Astrocyte of the spinal cord (primary cell): ENCODE measurements around the gene PCSK6.
A peak's percentile ranks its signal among the peaks of the same experiment; 100 is the strongest.

Experiments
- DNase-seq: peaks from one replicate; pipeline ENCODE4 v3.0.0; 2011; ENCODE audit warnings: low read depth, low spot score
- H3K4me3 ChIP-seq: 2 replicates; pipeline ENCODE4 v1.5.1; 2011; ENCODE audit warnings: low read depth, mild to moderate bottlenecking, low read length, moderate library complexity
- in situ Hi-C: cut with HindIII; loops from 2 replicates; pipeline ENCODE4 v1.10.0; 2017; ENCODE audit warnings: low sequenced_read_pairs
- TF ChIP-seq, protein P1 (sequence below): IDR thresholded peaks from 2 replicates; pipeline ENCODE4 v1.5.1; 2012; ENCODE audit warnings: low read depth, mild to moderate bottlenecking, low read length, inconsistent platforms

Gene PCSK6

DNA sequence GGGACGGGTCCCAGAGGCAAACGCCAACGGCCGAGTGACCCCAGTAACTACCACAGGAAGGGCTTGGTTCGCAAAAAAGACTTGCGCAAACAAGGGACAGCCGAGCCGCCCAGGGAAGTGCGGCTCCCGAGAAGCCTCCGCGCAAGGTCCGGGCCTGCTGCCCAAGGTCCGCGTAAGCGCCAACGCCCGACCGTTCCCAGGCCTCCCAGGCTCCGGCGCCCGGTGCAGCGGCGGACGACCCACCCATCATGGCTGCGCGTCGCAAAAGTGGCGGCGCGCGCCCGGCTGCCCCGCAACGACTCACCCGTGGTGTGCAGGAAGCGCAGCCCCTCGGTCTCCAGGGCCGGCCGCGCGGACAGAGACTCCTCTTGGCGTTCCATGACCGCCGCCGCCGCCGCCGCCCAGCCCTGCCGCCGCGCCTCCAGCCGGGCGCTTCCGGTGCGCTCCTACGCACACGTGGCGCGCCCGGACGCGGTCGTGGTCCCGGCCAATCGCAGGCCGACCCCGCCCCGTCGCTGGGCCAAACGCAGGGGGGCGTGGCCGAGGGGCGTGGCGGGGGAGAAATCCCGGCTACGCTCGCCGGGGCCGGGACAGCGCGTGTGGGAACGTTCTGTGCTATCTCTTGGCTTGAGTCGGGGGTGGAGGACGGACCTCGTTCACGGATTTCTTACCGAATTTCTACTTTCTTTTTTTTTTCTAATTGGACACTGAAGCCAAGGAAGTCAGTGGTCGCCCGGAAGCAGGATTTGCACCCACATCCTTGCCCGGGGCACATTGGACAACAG, 212.3 kb downstream of the PCSK6 start, which contains the start of gene SELENOS:
Gene SELENOS, minus strand, starts transcription at position 448 of the 785 bp plus-strand sequence. Its CDS starts 68 bp downstream, at position 380.
- peak within 1 kb of the TSS; percentile 87 for H3K4me3 ChIP-seq
- in situ Hi-C loops = no loop called here
- peak; percentile 89 for DNase-seq
- TF ChIP-seq, protein P1, sequence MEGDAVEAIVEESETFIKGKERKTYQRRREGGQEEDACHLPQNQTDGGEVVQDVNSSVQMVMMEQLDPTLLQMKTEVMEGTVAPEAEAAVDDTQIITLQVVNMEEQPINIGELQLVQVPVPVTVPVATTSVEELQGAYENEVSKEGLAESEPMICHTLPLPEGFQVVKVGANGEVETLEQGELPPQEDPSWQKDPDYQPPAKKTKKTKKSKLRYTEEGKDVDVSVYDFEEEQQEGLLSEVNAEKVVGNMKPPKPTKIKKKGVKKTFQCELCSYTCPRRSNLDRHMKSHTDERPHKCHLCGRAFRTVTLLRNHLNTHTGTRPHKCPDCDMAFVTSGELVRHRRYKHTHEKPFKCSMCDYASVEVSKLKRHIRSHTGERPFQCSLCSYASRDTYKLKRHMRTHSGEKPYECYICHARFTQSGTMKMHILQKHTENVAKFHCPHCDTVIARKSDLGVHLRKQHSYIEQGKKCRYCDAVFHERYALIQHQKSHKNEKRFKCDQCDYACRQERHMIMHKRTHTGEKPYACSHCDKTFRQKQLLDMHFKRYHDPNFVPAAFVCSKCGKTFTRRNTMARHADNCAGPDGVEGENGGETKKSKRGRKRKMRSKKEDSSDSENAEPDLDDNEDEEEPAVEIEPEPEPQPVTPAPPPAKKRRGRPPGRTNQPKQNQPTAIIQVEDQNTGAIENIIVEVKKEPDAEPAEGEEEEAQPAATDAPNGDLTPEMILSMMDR = no peak

DNA sequence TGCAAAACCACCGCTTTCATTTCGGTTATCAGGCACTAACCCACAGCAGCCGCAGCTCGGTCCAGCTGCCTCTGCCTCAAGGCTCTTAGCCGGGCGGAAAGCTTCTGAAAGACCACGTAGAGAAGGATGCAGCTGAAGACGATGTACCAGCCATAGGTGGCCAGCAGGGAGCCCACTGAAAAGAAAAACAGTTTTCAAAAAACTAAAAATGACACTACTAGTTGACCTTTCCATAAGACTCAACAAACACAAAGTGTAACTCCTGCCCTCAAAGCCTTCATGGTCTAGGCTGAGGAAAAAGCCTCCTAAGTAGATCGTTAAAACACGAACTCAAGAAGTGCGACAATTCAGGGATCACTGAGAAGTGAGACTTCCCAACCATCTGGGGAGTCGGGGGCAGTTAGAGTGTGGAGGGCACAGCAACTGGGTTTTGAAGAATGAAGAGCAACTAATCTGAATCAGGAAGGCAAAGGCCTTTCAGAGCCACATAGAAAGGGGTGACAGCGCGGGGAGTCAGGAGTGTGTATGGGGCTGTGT, 212.9 kb downstream of the PCSK6 start:
- peak; percentile 47 for DNase-seq
- in situ Hi-C loops = no loop called here
- TF ChIP-seq, protein P1 = peak; percentile 50
- H3K4me3 ChIP-seq = peak overlapping the region; percentile 87

DNA sequence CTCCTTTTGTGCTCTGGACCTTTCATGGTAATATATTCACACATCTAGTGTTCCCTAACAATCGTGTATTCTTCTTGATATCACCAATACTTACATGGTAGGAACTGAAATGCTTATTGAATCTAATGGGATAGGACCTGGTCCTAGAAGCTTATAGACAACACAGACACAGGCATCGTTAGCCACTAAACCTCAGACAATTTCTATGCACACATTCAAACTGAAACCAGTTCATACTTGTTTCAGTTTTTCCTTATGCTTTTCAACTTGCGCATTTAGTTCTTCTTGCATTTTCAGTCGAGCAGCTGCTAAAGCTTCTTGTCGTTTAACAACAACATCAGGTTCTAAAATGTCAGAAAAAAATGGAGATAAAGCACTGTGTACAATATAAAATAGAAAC, 214.5 kb downstream of the PCSK6 start:
- TF ChIP-seq, protein P1 = no peak
- in situ Hi-C loops = no loop called here
- DNase-seq = no peak
- H3K4me3 ChIP-seq = no peak overlapping the region

DNA sequence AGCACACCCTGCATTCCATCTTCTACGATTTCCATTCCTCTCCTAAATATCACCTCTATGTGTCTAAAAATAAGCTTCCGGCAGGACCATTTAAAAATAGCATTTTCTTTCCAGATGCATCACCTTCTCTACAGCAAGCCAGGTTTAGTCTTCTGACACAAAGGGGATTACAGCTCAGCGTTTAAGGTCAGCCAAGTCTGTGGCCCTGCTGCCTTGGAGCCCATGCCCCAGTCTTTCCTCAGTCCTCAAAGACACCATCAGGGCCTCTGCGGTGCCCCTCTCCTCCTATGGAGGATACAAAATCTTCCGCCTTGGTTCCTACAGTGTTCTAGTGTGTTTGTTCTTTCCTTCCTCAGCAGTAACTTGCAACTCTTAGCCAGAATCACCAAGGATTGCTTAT, 216.0 kb downstream of the PCSK6 start:
- in situ Hi-C loops = no loop called here
- no peak overlapping the region for H3K4me3 ChIP-seq
- TF ChIP-seq, protein P1 = no peak
- DNase-seq = no peak

DNA sequence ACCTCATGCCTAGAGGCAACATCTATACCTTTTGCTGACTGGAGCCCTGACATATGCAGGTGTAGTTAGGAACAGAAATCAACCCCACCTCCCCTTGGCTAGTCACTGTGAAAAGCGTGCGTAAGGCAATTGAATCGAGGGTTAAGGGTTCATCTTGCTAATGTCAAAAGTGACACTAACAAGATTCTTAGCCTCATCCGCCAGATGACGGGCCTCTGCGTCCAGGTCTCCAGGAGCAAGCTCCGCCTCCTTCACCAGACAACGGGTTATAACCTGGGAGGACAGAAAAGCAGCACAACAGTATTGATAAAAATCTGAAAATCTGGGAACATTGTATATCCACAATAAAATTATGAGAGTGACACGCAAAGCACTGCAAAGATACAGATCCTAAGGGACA, 216.9 kb downstream of the PCSK6 start:
- in situ Hi-C loops = no loop called here
- no peak overlapping the region for H3K4me3 ChIP-seq
- DNase-seq = no peak
- TF ChIP-seq, protein P1 = no peak

DNA sequence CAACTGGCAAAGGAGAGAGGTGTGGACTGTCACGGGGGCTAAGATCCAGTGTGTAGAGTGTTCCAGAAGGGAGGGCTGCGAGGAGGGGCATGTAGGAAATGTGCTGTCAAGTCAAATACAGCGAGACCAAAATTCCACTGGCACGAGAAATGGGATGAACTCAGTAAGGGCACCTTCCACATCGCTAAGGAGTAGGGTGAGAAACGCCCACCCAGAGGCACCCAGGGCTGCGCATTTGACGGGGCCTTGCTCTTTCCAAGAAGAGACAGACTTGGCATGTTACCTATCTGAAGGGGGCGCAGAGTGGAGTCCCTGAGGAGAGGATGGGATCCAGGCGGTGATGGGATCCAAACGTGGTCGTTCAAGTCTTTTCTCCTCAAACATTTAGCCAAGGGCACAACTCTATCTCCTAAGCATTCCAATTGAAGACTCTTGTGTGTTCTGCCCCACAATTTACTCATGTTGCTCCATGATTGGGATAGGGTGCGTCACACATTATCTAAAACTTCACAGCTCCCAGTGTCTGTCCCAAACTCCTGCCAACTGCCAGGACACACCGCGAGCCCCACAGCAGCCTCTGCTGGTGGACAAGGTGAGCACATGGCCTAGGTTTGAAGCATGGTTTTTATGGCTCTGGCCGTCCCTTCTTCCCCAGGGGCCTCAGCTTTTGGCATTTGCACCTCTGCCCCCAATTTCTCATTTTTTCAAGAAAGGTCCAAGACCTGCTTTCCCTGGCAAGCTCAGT, 219.9 kb downstream of the PCSK6 start:
- DNase-seq = no peak
- H3K4me3 ChIP-seq = no peak overlapping the region
- in situ Hi-C loops = no loop called here
- TF ChIP-seq, protein P1 = peak; percentile 52
